ENCODE results near the gene TPO. TPM values are rescaled to one million over a fixed set of nuclear protein-coding genes. Genes with fewer than 3 reads are reported as not detected.

TPO gene
- total RNA-seq, 1 experiment from 2014 or later = not detected

GRCh38 chr2:1402064-1402463 is 11.2 kb upstream of the TPO start:
- Histone ChIP-seq H3K18ac (ENCODE audit: insufficient read length, low read depth, low read length) (no peak overlapping the region), H3K23me2 (ENCODE audit: insufficient read length, low read depth, low read length, poor library complexity, severe bottlenecking) (no peaks in the 10 kb centered on the region), H4K91ac (ENCODE audit: insufficient read length, low read depth, low read length) (no peak overlapping the region), H3K27ac (ENCODE audit: insufficient read length, low read depth, low read length) (no peak overlapping the region), H3K27me3 (ENCODE audit: insufficient read depth, low read length) (no peaks in the 10 kb centered on the region), H2BK12ac (ENCODE audit: insufficient read length, low read depth, low read length) (no peak overlapping the region), H2AFZ (ENCODE audit: low read length) (no peak overlapping the region), H3K79me2 (ENCODE audit: insufficient read depth, low read length) (no peaks in the 10 kb centered on the region), H3K4me2 (ENCODE audit: insufficient read depth, insufficient read length, low read length) (no peak overlapping the region), H3K56ac (ENCODE audit: insufficient read length, low read depth, low read length) (no peak overlapping the region), H4K5ac (ENCODE audit: insufficient read length, low read depth, low read length) (no peak overlapping the region), H3K4me1 (ENCODE audit: insufficient read depth, low read length) (no peaks in the 10 kb centered on the region), H2BK120ac (ENCODE audit: low read depth, low read length, poor library complexity, severe bottlenecking) (no peak overlapping the region), H3K23ac (ENCODE audit: insufficient read length, low read depth, low read length) (no peak overlapping the region), H3K9ac (ENCODE audit: extremely low read depth, insufficient read length, low read length) (no peak overlapping the region), H4K8ac (replicated peaks; ENCODE audit: insufficient read length, low read depth, low read length) (no peak overlapping the region), H2AK5ac (ENCODE audit: insufficient read length, low read length) (no peak overlapping the region), H3K9me3 (ENCODE audit: control insufficient read depth, low read depth, low read length) (no peaks in the 10 kb centered on the region), H3K79me1 (ENCODE audit: insufficient read depth, low read depth, low read length, poor library complexity, severe bottlenecking) (no peaks in the 10 kb centered on the region), H2BK20ac (ENCODE audit: low read depth, low read length, poor library complexity, severe bottlenecking) (no peak overlapping the region), H2BK15ac (ENCODE audit: low read depth, low read length) (no peak overlapping the region), H2BK5ac (ENCODE audit: insufficient read length, low read length) (no peak overlapping the region), H3K14ac (ENCODE audit: insufficient read depth, low read length) (no peak overlapping the region), H3T11ph (ENCODE audit: low read length) (no peak overlapping the region), H4K20me1 (ENCODE audit: control insufficient read depth, insufficient read depth, insufficient read length) (no peaks in the 10 kb centered on the region), H3K4ac (ENCODE audit: low read depth, low read length) (no peak overlapping the region)
- TF ChIP-seq CTCF (conservative IDR thresholded peaks at IDR 0.05) = no peak
- peaks cover 6 to 8% of the 10 kb centered on the region in 2 experiments; a peak in 3 of 4 replicates for H3K4me1 Mint-ChIP-seq
- H3K4me3 Mint-ChIP-seq = no peak overlapping the region
- no peak for DNase-seq
- no CpG with 5 or more reads among the region's 9 CpGs for WGBS (ENCODE audit: extremely low coverage, insufficient read length, low lambda C conversion rate)
- peaks cover 11% of the 10 kb centered on the region for H3K27me3 Mint-ChIP-seq (ENCODE audit: low read depth)
- peaks cover 0 to 2% (median 0%) of the 10 kb centered on the region in 3 experiments; a peak in 2 of 7 replicates for H3K36me3 Mint-ChIP-seq (ENCODE audit: insufficient read depth in 1 of 3, low read depth in 3 of 3)
- no peak overlapping the region for H3K27ac Mint-ChIP-seq
- H3K9me3 Mint-ChIP-seq = peaks cover 0 to 7% of the 10 kb centered on the region in 2 experiments; a peak in 2 of 5 replicates

Measured in H9 (cell line).